Measurements from ENCODE around the gene OSBPL9.
"Not testable (repeated sequence)": the region's sequence is repeated elsewhere in the genome, so short reads cannot be mapped to it uniquely, and the experiment has no call there.

OSBPL9 gene

DNA sequence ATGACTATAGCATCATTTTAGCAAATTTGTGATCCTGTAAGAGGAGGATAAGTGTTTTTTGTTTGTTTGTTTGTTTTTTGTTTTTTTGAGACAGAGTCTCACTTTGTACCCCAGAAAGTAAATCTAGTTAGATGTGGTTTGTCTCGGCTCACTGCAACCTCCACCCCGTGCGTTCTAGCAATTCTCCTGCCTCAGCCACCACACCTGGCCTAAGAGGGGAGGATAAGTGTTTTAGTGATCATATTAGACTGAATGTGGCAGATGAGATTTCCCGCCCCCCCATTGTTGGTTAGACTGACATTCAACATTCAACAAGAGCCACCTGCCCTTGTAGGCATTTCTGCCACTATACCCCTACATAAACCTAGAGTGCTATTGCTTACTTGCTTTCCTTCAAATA lies 98.5 kb downstream of the OSBPL9 start:
- no peak for DNase-seq

DNA sequence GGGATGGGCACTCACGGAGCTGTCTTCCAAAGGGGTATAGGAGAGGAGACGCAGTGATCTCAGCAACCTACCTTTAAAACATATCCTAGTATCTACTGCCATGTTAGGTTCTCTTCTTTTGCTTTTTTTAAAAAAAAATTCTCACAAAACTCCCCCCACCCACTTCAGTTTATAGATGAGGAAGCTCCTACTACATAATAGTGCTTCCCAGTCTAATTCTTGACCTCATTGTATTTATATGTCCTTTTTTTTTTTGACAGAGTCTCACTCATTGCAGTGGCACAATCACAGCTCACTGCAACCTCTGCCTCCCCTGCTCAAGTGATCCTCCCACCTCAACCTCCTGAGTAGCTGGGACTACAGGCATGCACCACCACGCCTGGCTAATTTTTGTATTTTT lies 99.9 kb downstream of the OSBPL9 start:
- no peak for DNase-seq

DNA sequence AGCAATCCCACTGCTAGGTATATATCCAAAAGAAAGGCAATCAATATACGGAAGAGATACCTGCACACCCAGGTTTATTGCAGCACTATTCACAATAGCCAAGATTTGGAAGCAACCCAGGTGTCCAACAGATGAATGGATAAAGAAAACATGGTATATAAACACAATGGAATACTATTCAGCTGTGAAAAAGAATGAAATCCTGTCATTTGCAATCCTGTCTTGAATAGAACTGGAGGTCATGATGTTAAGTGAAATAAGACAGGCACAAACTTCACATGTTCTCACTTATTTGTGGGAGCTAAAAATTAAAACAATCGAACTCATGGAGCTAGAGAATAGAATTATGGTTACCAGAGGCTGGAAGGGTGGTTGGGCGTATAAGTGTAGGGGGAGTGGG lies 101.0 kb downstream of the OSBPL9 start:
- DNase-seq: no peak

DNA sequence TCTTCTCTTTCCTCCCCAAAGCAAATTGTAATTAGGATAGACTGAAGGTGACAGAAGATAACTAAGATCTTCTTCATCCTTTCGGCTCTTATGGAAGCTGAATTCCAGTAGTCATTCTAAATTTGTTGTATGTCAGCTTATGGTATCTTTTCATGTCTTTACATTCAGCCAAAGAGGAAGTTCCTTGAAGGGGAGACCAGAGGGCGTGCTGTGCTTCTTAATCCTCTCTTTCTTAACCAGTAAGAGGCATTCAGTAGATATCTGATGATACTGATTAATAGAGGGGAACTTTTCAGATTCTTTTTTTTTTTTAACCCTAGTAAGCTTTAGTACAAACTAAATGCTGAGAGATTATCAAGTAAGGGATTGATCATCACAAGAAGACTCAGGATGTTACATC lies 102.3 kb downstream of the OSBPL9 start:
- DNase-seq: no peak

DNA sequence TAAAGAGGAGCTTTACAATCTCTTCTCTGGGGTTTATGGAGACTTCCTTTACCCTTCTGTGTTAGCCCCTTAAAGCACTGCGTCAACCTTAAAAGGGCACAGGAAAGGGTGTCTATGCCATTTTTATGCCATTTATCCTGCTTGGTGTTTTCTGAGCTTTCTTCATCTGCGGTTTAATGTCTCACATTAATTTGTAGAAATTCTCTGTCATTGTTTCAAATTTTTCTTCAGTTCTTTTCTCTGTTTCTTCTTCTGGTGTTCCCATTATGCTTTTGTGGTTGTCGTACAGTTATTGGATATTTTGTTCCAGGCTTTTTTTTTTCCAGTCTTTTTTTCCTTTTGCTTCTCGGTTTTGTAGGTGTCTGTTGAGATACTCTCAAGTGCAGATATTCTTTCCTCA lies 107.9 kb downstream of the OSBPL9 start:
- no peak for DNase-seq

DNA sequence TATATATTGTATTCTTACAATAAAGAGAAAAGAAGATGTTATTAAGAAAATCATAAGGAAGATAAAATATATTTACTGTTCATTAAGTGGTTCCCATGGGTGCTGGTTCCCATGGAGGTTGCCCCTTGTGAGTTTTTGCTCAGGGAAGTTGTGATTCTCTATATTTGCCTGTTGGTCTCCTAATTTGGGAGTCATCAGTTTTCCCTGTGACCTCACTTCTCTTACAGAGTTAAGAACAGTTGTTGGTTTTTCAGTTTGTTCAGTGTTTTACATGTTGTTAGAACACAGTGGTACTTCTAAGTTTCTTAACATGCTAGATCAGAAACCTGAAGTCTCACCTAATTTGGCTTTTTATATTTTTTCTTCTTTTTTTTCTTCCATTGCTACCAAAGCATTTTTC lies 109.2 kb downstream of the OSBPL9 start:
- no peak for DNase-seq

DNA sequence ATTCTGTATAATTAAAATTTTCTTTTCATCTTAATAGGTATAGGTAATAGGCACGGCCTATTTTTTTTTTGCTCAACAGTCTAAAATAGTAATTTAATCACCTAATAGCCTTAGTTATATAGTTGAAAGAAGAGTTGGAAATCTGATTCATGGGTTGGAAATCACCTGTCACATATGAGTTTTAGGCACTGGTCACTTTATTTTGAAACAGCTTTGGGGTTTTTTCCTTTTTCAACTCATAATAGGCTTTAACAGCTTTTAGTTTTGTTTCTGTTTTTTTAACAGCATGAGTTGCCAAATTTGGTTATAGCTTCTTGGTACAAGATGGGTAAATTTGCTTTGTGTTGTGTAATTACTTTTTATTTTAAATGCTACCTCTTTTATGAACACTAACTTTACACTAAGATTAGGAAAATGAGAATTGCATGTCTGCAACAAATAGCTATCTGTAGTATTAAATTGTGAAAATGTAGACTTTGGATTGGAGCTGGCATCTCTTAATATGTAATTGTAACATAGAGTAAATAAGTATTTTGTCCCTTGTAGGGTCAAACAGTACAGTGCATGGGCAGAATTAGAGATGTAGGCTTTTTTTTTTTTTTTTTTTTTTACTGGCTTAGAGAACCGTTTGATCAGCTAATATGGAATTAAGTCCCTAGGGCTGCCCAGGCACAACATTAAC lies 109.8 kb downstream of the OSBPL9 start:
- no peak for DNase-seq

DNA sequence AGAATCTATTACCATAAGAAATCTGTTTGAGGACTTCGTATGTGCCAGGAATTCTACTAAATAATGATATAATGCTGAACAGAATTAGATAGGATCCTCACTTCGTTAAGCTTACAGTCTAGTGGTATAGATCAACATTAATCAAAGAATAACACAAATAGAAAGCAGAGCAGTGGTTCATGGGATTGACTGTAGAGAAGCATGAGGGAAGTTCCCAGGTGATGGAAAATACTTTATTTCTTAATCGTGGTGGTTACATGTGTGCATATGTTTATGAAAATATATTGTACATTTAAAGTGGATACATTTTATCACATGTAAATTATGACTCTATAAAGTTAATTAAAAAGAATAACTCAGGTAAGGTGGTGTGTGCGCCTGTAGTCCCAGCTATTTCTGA lies 110.5 kb downstream of the OSBPL9 start:
- DNase-seq: no peak

DNA sequence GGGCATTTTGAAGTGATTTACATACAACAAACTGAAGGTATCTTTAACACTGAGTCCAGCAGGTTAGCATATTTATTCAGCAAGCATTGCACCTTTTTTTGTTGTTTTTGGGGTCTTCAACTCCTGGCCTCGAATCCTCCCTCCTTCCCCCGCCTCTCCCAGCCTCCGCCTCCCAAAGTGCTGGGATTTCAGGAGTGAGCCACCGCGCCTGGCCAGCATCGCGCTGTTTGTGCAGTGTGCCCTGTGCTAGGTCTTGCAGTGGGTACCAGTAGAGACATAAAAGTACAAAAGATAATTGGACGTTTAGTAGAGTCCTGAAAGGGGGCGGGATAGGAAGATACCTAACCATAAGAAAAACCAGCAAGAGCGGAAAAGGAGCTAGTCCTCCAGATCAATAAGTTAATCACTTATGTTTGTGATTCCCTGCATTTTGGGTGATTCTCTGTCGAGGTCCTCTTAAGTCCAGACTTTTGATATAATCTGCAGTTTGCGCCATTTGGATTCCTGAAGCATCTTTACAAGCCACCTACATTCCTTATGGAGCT lies 111.8 kb downstream of the OSBPL9 start:
- no peak for DNase-seq

DNA sequence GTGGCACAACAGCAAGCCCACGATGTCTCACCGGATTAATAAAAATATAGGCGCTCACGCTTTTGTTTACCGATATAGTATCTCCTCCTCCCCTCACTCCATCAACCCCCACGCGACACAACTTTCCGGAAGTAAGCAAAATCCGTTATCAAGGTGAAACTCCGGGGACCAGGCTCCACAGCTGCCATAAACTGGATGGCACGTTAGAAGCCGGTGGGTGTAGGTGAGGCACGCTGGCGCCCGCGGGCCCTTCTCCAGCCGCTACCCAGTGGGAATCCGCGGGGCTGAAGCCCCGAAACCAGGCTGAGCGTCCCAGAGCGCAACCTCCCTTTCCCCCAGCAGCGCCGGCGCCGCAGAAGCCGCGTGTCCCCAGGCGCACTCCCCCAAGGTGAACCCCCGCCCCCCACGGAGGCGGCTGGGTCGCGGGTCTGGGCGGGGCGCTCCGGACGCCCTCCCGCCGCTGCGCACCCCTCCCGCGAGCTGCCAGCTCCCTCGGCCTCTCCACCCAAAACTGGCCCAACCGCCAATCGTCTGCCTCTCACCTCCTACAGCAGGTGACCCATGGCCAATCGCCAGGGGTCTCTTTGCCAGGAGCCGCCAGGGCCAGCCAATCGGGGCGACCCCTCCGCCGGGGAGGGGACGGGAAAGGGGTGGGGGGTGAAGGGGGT lies 112.4 kb downstream of the OSBPL9 start:
- peak; percentile 90 to 92 for DNase-seq

DNA sequence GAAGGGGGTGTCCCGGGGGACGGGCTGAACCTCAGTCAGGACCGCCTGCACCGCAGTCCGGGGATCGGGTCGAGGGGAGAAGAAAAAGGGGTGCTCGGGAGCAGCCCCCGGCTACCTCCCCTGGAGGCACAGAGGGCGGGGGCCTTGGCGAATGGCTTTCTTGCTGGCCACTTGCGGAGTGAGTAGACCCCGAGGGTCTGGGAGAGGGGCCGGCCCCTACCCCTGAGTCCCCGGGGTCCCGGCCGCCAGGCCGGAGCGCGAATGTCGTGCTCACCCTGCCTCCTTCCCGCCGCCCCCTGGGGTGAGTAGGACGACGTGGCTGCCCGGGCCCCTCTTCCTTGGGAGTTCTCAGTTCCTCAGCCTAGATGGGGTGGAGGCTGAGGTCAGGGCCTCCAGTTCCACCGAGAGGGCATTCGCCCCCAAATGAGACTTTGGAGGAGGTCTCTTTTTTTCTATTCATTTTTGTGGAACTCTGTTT lies 113.0 kb downstream of the OSBPL9 start:
- no peak for DNase-seq

DNA sequence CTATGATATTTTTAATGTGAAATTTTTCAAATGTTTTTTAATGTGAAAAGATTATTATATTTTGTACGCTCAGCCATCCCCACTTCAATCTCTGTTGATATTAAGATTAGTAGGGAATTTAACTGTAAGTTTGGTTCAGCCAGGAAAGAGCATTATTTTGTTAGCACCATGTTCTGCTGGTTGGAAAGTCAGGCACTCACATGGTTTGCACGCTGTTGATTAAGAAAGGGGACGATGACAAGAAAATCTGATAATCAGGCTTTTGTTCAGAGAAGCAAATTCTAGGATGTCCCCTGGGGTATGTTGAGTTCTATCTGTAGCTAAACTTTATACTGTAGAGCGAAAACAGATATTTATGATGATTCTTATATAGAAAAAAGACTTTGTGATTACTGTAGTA lies 115.1 kb downstream of the OSBPL9 start:
- DNase-seq: no peak

DNA sequence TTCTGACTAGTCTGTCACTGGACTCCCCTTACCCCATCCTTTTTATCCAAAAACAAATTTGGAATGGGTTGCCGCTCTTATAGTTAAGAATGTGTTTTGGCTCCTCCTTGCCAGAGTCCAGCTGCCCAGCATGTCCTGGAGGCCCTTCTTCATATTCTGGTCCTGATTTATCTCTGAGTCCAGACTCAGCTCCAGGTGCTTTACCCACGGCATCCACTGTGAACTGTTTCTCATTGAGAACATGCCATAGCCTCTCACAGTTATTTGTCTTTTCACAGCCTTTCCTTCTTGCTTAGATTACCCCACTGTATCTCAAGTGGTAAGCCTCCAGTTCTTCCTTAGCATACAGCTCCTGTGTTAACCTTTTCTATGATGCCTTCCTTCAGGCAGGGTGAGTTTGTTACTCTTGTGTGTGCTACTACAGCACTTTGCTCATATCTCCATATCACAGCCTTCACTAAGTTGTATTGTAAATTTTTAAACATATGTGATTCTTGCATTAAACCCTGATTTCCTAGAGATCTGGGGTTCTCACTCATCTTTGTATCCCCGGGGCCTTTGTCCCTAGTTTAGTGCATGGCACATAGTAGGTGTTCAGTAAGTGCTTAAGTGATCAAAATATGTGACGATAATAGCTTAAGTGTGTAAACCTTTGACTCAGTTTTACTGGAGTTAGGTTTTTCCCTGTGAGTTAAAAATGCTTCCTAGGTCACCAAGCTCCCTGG lies 116.0 kb downstream of the OSBPL9 start:
- DNase-seq: no peak

DNA sequence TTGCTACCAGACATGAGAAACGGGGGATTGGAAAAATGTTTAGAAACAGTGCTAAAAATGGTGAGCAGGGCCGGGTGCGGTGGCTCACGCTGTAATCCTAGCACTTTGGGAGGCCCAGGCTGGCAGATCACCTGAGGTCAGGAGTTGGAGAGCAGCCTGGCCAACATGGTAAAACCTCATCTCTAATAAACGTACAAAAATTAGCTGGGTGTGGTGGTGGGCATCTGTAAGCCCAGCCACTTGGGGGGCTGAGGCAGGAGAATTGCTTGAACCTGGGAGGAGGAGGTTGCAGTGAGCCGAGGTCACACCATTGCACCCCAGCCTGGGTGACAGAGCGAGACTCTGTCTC lies 116.5 kb downstream of the OSBPL9 start:
- not testable (repeated sequence) for DNase-seq

DNA sequence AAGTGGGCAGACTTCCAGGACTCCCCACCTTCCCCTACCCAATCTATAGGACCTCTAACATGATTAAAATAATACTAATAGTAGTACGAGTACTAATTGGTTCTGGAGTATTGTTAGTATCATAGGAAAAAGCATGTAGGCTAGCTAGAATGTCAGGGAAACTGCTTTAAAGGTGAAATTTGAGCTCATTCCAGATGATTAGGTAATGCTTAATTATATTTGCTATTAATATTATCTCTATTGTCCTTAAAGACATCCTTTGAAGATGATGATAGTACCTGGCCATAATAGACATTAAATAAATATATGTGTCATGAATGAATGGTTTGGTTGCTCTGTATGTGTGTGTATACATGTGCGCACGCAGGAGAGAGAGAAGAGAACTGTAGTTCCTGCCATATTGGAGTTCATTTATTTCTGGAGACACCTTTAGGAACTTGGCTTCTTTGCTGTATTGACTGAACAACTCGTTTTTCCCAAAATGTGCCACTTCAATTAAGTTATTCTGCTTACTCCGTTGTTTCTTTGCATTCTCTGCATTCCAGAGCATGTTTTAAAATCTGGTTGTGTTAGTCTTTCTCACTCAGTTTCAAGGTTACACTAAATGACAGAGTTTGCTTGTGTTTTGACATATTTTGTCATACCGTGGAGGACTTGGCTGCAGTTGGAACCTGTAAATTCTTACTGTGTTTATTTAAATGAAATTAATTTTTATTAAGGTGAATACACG lies 117.1 kb downstream of the OSBPL9 start:
- no peak for DNase-seq

DNA sequence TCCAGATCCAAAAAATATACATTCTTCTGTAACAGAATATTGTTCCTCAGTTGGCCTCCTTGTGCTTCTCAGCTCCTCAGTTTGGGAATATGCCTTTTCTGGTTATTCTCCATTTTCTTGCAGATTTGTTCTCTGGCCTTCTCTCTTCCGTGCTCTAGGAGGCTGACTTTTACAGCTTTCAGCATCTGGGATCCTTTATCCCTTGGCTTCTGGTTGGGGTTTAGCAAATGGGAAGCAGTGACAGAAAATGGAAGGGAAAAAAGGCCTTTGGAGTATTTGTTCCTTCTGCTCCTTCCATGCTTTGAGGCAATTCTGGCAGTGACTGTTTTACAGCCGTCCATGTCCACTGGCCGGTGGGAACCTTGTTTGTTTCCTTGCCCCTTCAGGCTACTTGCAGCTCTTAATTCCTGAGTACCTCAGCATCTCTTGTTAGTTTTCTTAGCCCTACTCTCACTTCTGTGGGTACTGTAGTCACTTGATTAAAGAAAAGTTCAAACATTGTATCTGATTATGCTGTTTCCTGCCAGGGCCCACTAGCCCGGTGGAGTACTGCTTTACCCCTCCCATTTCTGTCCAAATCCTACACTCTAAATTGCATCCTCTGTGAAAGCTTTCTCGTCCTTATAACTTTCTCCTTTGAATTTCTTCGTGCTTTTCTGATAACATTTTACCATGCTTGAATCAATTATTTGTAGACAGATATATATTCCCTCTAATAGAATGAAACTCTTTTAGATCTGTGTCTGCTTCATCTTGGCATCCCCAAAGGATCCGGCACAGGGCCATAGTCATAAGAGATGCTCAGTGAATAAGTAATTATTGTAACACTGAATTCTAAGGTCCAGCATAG lies 118.2 kb downstream of the OSBPL9 start:
- no peak for DNase-seq

DNA sequence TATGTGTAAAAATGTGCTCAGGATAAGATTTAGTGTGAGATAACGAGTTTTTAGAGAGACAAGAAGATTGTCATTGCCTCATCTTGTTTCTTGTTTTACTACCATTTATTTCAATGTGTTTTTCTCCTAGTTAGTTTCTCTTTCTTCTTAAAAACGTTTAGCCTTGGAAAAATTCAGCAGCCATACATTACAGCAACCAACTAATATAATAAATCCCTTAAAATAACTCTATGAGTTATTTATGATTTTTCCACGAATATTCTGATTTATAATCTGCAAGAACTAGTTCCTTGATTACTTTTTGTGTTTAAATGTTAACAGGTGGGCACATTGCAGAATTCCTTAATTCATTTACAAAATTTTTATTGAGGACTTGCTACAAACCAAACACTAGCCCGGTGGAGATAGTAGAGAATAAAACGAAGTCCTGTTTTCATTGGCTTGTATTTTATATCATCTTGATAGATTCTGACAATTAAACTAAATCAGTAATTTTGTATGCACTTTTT lies 118.9 kb downstream of the OSBPL9 start:
- DNase-seq: no peak

DNA sequence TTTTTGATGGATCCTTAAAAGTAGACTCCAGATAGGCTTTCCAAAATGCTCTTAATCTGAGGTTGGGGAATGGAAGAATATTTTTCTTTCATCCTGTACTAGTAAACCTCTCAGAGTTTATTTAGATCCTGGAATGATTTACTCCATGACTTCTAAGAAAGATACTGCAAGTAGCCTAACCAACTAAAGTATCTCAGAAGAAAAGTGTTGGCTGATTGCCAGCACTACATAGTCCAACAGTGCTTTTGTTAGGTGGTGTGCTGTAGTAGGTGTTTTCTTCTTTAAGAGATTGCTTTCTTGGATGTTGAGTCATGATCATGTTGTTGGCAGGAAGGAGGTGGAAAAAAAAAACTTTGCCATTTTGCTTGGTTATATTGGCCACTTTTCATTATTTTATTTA lies 119.8 kb downstream of the OSBPL9 start:
- no peak for DNase-seq

DNA sequence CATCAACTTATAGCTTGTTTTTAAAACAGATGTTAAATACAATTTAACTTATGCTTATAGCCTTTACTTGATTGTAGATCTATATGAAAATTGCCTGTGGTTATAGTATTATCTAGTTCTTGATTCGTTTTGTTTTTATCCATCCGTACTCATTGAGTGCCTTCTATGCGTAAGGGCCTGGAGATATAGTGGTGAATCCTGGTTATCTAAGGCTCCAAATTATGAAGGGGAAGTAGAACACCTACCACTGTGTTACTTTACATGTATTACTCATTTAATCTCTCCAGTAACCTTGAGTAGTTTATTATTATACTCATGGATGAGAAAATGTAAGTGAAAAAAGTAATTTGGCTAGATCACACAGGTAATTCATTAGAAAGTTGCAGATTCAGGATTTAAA lies 121.8 kb downstream of the OSBPL9 start:
- no peak for DNase-seq

DNA sequence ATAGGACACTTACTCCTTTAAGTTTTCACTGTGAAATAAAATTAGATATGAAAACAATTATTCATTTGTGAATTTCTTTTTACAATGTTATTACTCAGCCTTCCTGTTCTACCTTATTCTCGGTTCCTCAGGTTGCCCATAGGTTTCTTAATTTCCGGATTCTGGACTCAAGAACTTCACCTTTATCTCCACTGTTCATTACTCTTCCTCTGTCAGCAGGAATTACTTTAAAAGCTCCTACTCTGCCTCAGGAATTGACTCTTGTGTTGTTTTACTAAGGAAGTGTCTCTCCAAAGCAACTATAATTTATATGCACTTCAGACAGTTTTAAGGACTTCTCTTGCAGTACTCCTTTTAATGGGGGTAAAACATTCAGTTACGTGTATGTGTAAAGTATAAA lies 123.8 kb downstream of the OSBPL9 start:
- DNase-seq: no peak

DNA sequence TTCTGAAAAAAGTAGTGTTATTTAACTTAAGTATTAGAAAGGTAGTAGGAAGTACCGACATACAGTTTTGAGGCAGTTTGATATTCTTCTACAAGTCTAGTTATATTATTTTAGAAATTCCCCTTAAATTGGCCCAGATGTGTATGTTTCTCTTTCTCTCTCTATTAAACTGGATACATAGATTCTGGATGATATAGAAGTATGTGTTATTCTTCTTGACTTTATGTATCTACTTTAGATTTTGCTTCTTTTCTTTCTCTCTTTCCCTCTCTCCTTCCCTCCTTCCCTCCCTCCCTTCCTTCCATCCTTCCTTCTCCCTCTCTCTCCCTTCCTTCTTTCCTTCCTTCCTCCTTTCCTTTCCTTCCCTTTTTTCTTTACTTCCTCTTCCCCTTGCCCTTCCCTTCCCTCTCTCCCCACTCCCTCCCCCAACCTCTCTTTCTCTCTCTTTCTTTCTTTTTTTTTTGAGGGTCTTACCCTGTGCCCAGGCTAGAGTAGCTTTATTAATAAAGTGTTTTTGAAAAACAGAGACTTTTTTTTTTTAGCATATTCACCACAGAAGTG lies 124.3 kb downstream of the OSBPL9 start:
- DNase-seq: no peak
